ENCODE measurements around the gene WNT5B. TPM values are rescaled to one million over a fixed set of nuclear protein-coding genes. Genes with fewer than 3 reads are reported as not detected.
A peak's percentile ranks its signal among the peaks of the same experiment; 100 is the strongest.

WNT5B gene
- total and polyA plus RNA-seq, 2 of the 4 experiments (the other 2 are of a cell fraction) = 83.7 to 102 TPM

- intact Hi-C loops (cut with micrococcal nuclease) = loop anchor here (5.0 to 10.0 kb wide), 3 partner anchors 377 to 832 kb away; partner anchors contain the start of genes ERC1 and WNK1
- Histone ChIP-seq H2AFZ (replicated peaks; ENCODE audit: low read length, poor library complexity) (no peak overlapping the region), H3K27ac (ENCODE audit: insufficient read depth, low read length) (no peak overlapping the region), H4K20me1 (ENCODE audit: insufficient read depth, low read length) (peaks cover 22% of the 10 kb centered on the region; the same call in 1 of the 2 replicates), H3K9me3 (ENCODE audit: control insufficient read depth, insufficient read depth, low read length) (no peaks in the 10 kb centered on the region), H2AK5ac (ENCODE audit: low read depth, low read length) (peak overlapping the region; percentile 17; the same call in 1 of the 2 replicates), H3K4me1 (ENCODE audit: control insufficient read depth, insufficient read depth, low read length) (peaks cover 18% of the 10 kb centered on the region), H3K79me1 (ENCODE audit: low read depth in 1 of 2, low read length in 2 of 2) (peaks cover 11 to 78% of the 10 kb centered on the region in 2 experiments), H3K9ac (ENCODE audit: low read depth, low read length) (no peak overlapping the region), H3K23ac (ENCODE audit: low read depth, low read length) (no peak overlapping the region), H4K5ac (ENCODE audit: low read depth, low read length) (no peak overlapping the region), H2BK5ac (ENCODE audit: low read depth, low read length, poor library complexity, severe bottlenecking) (no peak overlapping the region), H3K27me3 (ENCODE audit: control insufficient read depth, insufficient read depth, low read length) (no peaks in the 10 kb centered on the region), H3K4me3 (ENCODE audit: insufficient read depth, low read depth, low read length) (no peak overlapping the region), H3K4me2 (ENCODE audit: low read depth, low read length) (no peak overlapping the region), H4K8ac (ENCODE audit: low read depth in 2 of 2, low read length in 2 of 2) (no peak overlapping the region), H2BK20ac (ENCODE audit: low read depth, low read length) (no peak overlapping the region), H3K14ac (replicated peaks; ENCODE audit: low read depth, low read length) (no peak overlapping the region), H4K91ac (ENCODE audit: insufficient read depth, low read depth, low read length) (no peak overlapping the region), H2BK120ac (ENCODE audit: low read depth, low read length) (no peak overlapping the region), H3K18ac (ENCODE audit: low read depth, low read length) (no peak overlapping the region), H2AK9ac (replicated peaks; ENCODE audit: low read depth, low read length, poor library complexity) (no peak overlapping the region), H2BK15ac (ENCODE audit: low read depth, low read length) (no peak overlapping the region), H3K56ac (ENCODE audit: extremely low read depth, insufficient read depth, low read length) (no peak overlapping the region), H3K4ac (ENCODE audit: low read depth, low read length) (no peak overlapping the region), H3K36me3 (ENCODE audit: control insufficient read depth, insufficient read depth, low read length) (peaks cover 2% of the 10 kb centered on the region), H3K9me1 (ENCODE audit: insufficient read depth, low read length) (peaks cover 16% of the 10 kb centered on the region)
- ChIA-PET CTCF (interaction anchor here (1.1 to 3.7 kb wide), 4 partner anchors 23 to 466 kb away, joined by 3 to 36 read pairs (median 5); no protein-coding TSS in a partner anchor), POLR2A (ENCODE audit: unreplicated experiment) (interaction anchor here (0.5 kb wide), 1 partner anchor 140 kb away, joined by 7 read pairs; no protein-coding TSS in a partner anchor)
- ATAC-seq (ENCODE audit: low read depth) (no peak), DNase-seq (no peak)
- BruUV-seq (replicated peaks) = no TSS peak
- dilution Hi-C loops (cut with HindIII; ENCODE audit: low sequenced_read_pairs, unreplicated experiment) = no loop called here
- WGBS, 2 experiments (ENCODE audit: extremely low coverage in 2 of 2, insufficient read length in 1 of 2) = no CpG with 5 or more reads among the region's 4 CpGs
- in situ Hi-C loops (cut with MboI; ENCODE audit: low sequenced_read_pairs) = loop anchor here (10.0 to 25.0 kb wide), 2 partner anchors 672 to 1010 kb away; no protein-coding TSS in a partner anchor
- TF ChIP-seq RFX5 (IDR thresholded peaks at IDR 0.05; ENCODE audit: low read depth, low read length) (no peak), CHD1 (IDR thresholded peaks at IDR 0.05; ENCODE audit: low read depth, low read length) (no peak), NFE2L2 (IDR thresholded peaks at IDR 0.05; ENCODE audit: low read depth, low read length) (no peak), RCOR1 (IDR thresholded peaks at IDR 0.05; ENCODE audit: insufficient replicate concordance, low read length) (no peak), CTCF (conservative IDR thresholded peaks at IDR 0.05; ENCODE audit: low read depth, low read length) (no peak), MXI1 (IDR thresholded peaks at IDR 0.05; ENCODE audit: borderline replicate concordance, low read depth, low read length) (no peak)
Measured at GRCh38 chr12:1584326-1584725, 44.7 kb upstream of the WNT5B start.
